A549 (cell line): ENCODE data around the gene MMD. TPM values are rescaled to one million over a fixed set of nuclear protein-coding genes. Genes with fewer than 3 reads are reported as not detected.

Experiments used
- ATAC-seq, 2 experiments: fragments of 200-7000 bp in 1 of 2; fragments of >200 bp in 1 of 2; cut with Nextera tagmentation in 1 of 2; cut with Tn5 transposase in 1 of 2; 3 replicates each; pipeline versions ENCODE4 v1.8.0 to v1.9.1; 2018 to 2020; ENCODE audit warnings: mild to moderate bottlenecking in 1 of 2, moderate library complexity in 1 of 2
- CTCF ChIA-PET: fragments of 300-600 bp; sonication (Branson Sonifier 250); formaldehyde crosslinking; extraction: SDS; loops from one replicate; lab custom pipeline; 2021; ENCODE audit warnings: antibody characterized with exemption, inconsistent platforms; lab: Yijun Ruan, JAX
- POLR2A ChIA-PET: fragments of 350-600 bp; formaldehyde crosslinking; extraction: SDS; loops from one replicate; lab custom pipeline; 2021; ENCODE audit warnings: antibody characterized with exemption, inconsistent platforms; lab: Yijun Ruan, JAX
- DNase-seq, 2 experiments: peaks; one replicate each; pipeline versions ENCODE4 v3.0.0 to v3.0.0-alpha.2; 2011 to 2016; ENCODE audit warnings: low read depth in 1 of 2, low spot score in 1 of 2
- FAIRE-seq: peaks from 2 replicates; lab custom pipeline; 2011; peaks lifted over from hg19 to GRCh38; lab: Jason Lieb, UNC
- H3K27ac ChIP-seq, 2 experiments: fragments of >200 bp; sonication (Bioruptor Twin); formaldehyde crosslinking; 3 replicates each; pipeline ENCODE4 v1.5.1; 2016 to 2017
- H3K4me1 ChIP-seq: fragments of >200 bp; sonication (Bioruptor Twin); formaldehyde crosslinking; 3 replicates; pipeline ENCODE4 v1.6.1; 2016
- H3K4me2 ChIP-seq: fragments of >200 bp; sonication (Bioruptor Twin); formaldehyde crosslinking; 3 replicates; pipeline ENCODE4 v1.6.1; 2016
- H3K4me3 ChIP-seq: fragments of >200 bp; sonication (Bioruptor Twin); formaldehyde crosslinking; 3 replicates; pipeline ENCODE4 v1.5.1; 2016
- H3K9me3 ChIP-seq: fragments of >200 bp; sonication (Bioruptor Twin); formaldehyde crosslinking; 3 replicates; pipeline ENCODE4 v1.6.1; 2016
- ATOH8 ChIP-seq: fragments of 250-450 bp; sonication (Bioruptor Pico); IDR thresholded peaks from 2 replicates; pipeline ENCODE4 v1.5.0; 2020; ENCODE audit warnings: low read depth, mild to moderate bottlenecking, moderate library complexity
- BCL3 ChIP-seq: fragments of >200 bp; sonication (Bioruptor Twin); formaldehyde crosslinking; IDR thresholded peaks from 3 replicates; pipeline ENCODE4 v1.6.1; 2016
- EHF ChIP-seq: fragments of 250-450 bp; sonication (Bioruptor Pico); IDR thresholded peaks from 2 replicates; pipeline ENCODE4 v1.5.0; 2020; ENCODE audit warnings: mild to moderate bottlenecking
- ESRRA ChIP-seq: fragments of 150-350 bp; IDR thresholded peaks from 2 replicates; pipeline ENCODE4 v1.6.1; 2014; ENCODE audit warnings: mild to moderate bottlenecking, low read length, borderline replicate concordance
- FOSB ChIP-seq: fragments of 250-450 bp; sonication (Bioruptor Pico); IDR thresholded peaks from 2 replicates; pipeline ENCODE4 v1.5.0; 2020; ENCODE audit warnings: mild to moderate bottlenecking, moderate library complexity
- GATA3 ChIP-seq: IDR thresholded peaks from 2 replicates; pipeline ENCODE4 v1.6.1; 2012; ENCODE audit warnings: borderline replicate concordance
- HDAC2 ChIP-seq: fragments of 200-600 bp; sonication (generic); IDR thresholded peaks from 2 replicates; pipeline ENCODE4 v1.6.1; 2016
- HES2 ChIP-seq: fragments of >200 bp; sonication (Bioruptor Twin); formaldehyde crosslinking; IDR thresholded peaks from 2 replicates; pipeline ENCODE4 v1.6.1; 2016
- HEYL ChIP-seq: fragments of 250-450 bp; sonication (Bioruptor Pico); IDR thresholded peaks from 2 replicates; pipeline ENCODE4 v1.8.0; 2021; ENCODE audit warnings: mild to moderate bottlenecking, moderate library complexity
- JUNB ChIP-seq: fragments of >200 bp; sonication (Bioruptor Twin); formaldehyde crosslinking; IDR thresholded peaks from 2 replicates; pipeline ENCODE4 v1.6.1; 2016
- KDM5A ChIP-seq: fragments of 200-600 bp; sonication (generic); IDR thresholded peaks from 2 replicates; pipeline ENCODE4 v1.6.1; 2016; ENCODE audit warnings: antibody characterized with exemption, mild to moderate bottlenecking
- MAFK ChIP-seq: fragments of 450-650 bp; IDR thresholded peaks from 2 replicates; pipeline ENCODE4 v1.6.1; 2014; ENCODE audit not compliant: partially characterized antibody
- MAX ChIP-seq: IDR thresholded peaks from 2 replicates; pipeline ENCODE4 v1.6.1; 2012
- MAZ ChIP-seq: fragments of 150-350 bp; IDR thresholded peaks from 2 replicates; pipeline ENCODE4 v1.6.1; 2014; ENCODE audit warnings: antibody characterized with exemption, low read depth, low read length, borderline replicate concordance
- NR3C1 ChIP-seq: fragments of >200 bp; sonication (Bioruptor Twin); formaldehyde crosslinking; IDR thresholded peaks from 3 replicates; pipeline ENCODE4 v1.6.1; 2017
- RCOR1 ChIP-seq: fragments of 150-350 bp; IDR thresholded peaks from 2 replicates; pipeline ENCODE4 v1.6.1; 2014; ENCODE audit warnings: antibody characterized with exemption, low read length, low read depth
- REST ChIP-seq: fragments of 200-600 bp; sonication (generic); IDR thresholded peaks from 2 replicates; pipeline ENCODE4 v1.6.1; 2016; ENCODE audit warnings: antibody characterized with exemption, mild to moderate bottlenecking, moderate library complexity
- RFX5 ChIP-seq: fragments of 450-650 bp; IDR thresholded peaks from 2 replicates; pipeline ENCODE4 v1.7.1; 2014; ENCODE audit warnings: antibody characterized with exemption, mild to moderate bottlenecking, moderate library complexity
- RNF2 ChIP-seq: fragments of 200-600 bp; sonication (generic); IDR thresholded peaks from 2 replicates; pipeline ENCODE4 v1.6.1; 2016; ENCODE audit warnings: low read depth, mild to moderate bottlenecking, antibody characterized with exemption, moderate library complexity, borderline replicate concordance
- SMC3 ChIP-seq: fragments of >200 bp; sonication (Bioruptor Twin); formaldehyde crosslinking; IDR thresholded peaks from 3 replicates; pipeline ENCODE4 v1.6.1; 2018; ENCODE audit warnings: inconsistent platforms
- ZSCAN20 ChIP-seq: fragments of 250-450 bp; sonication (Bioruptor Pico); IDR thresholded peaks from 2 replicates; pipeline ENCODE4 v1.8.0; 2022; ENCODE audit warnings: mild to moderate bottlenecking, moderate library complexity
- whole genome bisulfite sequencing: methylation state at CpG from one replicate; pipeline ENCODE4 v1.1.6; 2017; ENCODE audit errors: missing lambda C conversion rate; 5-methylcytosine and 5-hydroxymethylcytosine counted together
- polyA plus RNA-seq, 4 experiments: library from polyadenylated mRNA; depleted of rRNA in 3 of 4; stranded (reverse); fragments of >200 nt; fragmentation: RNase III in 1 of 4; extraction: RNeasy Plus Mini Kit Qiagen cat#74134 plus additional on column Dnase treatment in 1 of 4; gene quantifications; 2 replicates in 3 of 4; 3 replicates in 1 of 4; pipeline ENCODE4 v1.2.3, GENCODE V29; 2011 to 2017

MMD gene
- polyA plus RNA-seq, 2 of the 4 experiments (the other 2 are of a cell fraction): 22.5 to 54.7 TPM

DNA sequence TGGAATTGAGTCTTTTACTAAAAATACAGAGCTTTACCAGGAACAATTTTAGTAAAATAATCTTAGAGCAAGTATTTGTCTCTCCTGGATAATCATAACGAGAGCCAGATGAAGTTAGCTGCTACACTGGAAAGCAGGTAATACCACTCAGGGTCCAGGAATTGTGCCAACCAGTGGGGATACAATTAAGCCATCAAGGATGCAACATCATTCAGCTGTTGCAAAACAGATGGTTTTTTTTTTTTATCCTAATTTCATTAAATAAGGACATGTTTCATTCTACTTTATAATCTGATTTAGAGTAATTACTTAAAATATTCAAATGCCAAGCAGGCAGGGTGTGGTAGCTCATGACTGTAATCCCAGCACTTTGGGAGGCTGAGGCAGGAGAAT is 10.2 kb downstream of the MMD start (continued):
- no peak for TF ChIP-seq REST
- no peak for TF ChIP-seq MAX

GRCh38 chr17:55410722-55411462 is 10.7 kb downstream of the MMD start:
- no peaks in the 10 kb centered on the region for H3K9me3 ChIP-seq
- peak overlapping the region in 1 of 2 experiments; percentile 5; a peak in 2 of 6 replicates for H3K27ac ChIP-seq
- no peak for DNase-seq
- peaks cover 30% of the 10 kb centered on the region; the same call in 2 of the 3 replicates for H3K4me1 ChIP-seq
- 72% methylated on average over 5 of the region's 5 CpGs for WGBS
- H3K4me2 ChIP-seq: no peak overlapping the region
- ChIA-PET POLR2A (no interaction called here), CTCF (interaction anchor here (0.9 to 1.7 kb wide), 6 partner anchors 11 to 418 kb away, joined by 3 to 8 read pairs (median 4); no protein-coding TSS in a partner anchor)
- FAIRE-seq: peak; percentile 7
- no peak for ATAC-seq
- TF ChIP-seq HDAC2 (no peak), JUNB (no peak), HEYL (CRISPR knock-in tag) (no peak), NR3C1 (no peak), ATOH8 (CRISPR knock-in tag) (no peak), GATA3 (no peak), BCL3 (no peak)
- H3K4me3 ChIP-seq: no peak overlapping the region

DNA sequence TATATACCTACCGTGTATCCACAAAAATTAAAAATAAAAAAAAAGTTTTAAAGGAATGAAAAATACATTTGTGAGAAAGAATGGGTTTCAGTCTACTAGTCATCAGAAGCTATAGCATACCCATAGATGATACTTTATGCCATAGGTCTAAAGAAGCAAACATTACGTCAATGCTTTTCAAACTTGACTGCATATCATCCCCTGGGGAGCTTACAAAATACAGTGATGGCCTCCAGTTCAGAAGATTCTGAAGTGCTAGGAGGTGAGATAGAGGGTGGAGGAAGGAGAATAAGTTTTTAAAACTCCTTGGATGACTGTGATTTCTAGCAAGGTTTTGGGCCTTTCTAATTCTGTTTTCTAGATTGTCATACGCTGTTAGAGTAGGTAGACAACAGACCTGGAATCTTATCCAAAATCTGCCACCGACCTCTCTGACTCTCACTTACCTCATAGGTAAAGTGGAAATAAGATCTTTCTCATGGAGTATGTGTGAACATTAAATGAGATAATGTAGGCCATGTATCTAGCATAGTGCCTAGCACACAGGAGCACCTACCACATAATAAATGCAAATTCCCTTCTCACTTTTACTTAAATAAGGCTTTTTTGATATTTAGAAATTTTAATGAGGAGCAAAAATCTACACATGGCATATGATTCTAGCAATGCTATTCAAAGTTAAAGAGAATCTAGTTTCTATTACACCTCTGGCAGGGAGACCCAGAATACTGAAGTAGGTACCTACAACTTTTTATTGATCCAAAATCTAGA is 12.4 kb downstream of the MMD start:
- H3K4me3 ChIP-seq: no peak overlapping the region
- H3K4me2 ChIP-seq: no peak overlapping the region
- CTCF ChIA-PET: interaction anchor here (1.0 kb wide), 1 partner anchor 9 kb away, joined by 4 read pairs; no protein-coding TSS in a partner anchor
- WGBS: 89% methylated on average over 4 of the region's 4 CpGs
- no peak for DNase-seq
- no peak for FAIRE-seq
- H3K4me1 ChIP-seq: peaks cover 30% of the 10 kb centered on the region; the same call in 2 of the 3 replicates
- TF ChIP-seq RCOR1: no peak
- TF ChIP-seq EHF: no peak
- no peak for TF ChIP-seq ESRRA
- no peak for TF ChIP-seq HEYL (CRISPR knock-in tag)
- TF ChIP-seq RFX5: no peak
- no peak for TF ChIP-seq FOSB
- TF ChIP-seq ZSCAN20 (CRISPR knock-in tag): no peak
- TF ChIP-seq MAZ: no peak
- no peak for TF ChIP-seq BCL3
- no peak for TF ChIP-seq SMC3
- no peak for TF ChIP-seq MAFK
- TF ChIP-seq KDM5A: no peak
- TF ChIP-seq RNF2: no peak
- TF ChIP-seq HES2: no peak
- ATAC-seq: no peak
- H3K9me3 ChIP-seq: no peaks in the 10 kb centered on the region
- POLR2A ChIA-PET: no interaction called here
- no peak overlapping the region for H3K27ac ChIP-seq
